ENCODE results near the gene DOCK8. TPM values are rescaled to one million over a fixed set of nuclear protein-coding genes. Genes with fewer than 3 reads are reported as not detected.
A peak's percentile ranks its signal among the peaks of the same experiment; 100 is the strongest.

Gene DOCK8
- total RNA-seq, 1 experiment from 2014 or later, result 1.4 TPM

GRCh38 chr9:297104-297972 lies 82.7 kb downstream of the DOCK8 start:
- Histone ChIP-seq H2BK15ac (ENCODE audit: low read depth, low read length) (no peak overlapping the region), H2BK5ac (ENCODE audit: insufficient read length, low read length) (no peak overlapping the region), H3K23ac (ENCODE audit: insufficient read length, low read depth, low read length) (no peak overlapping the region), H2BK20ac (ENCODE audit: low read depth, low read length, poor library complexity, severe bottlenecking) (no peak overlapping the region), H3K27me3 (ENCODE audit: insufficient read depth, low read length) (no peaks in the 10 kb centered on the region), H3K9me3 (ENCODE audit: control insufficient read depth, low read depth, low read length) (no peaks in the 10 kb centered on the region), H3K79me2 (ENCODE audit: insufficient read depth, low read length) (no peaks in the 10 kb centered on the region), H3K9ac (ENCODE audit: extremely low read depth, insufficient read length, low read length) (no peak overlapping the region), H3T11ph (ENCODE audit: low read length) (no peak overlapping the region), H3K27ac (ENCODE audit: insufficient read length, low read depth, low read length) (no peak overlapping the region), H3K4me2 (ENCODE audit: insufficient read depth, insufficient read length, low read length) (no peak overlapping the region), H3K14ac (ENCODE audit: insufficient read depth, low read length) (no peak overlapping the region), H3K18ac (ENCODE audit: insufficient read length, low read depth, low read length) (peak overlapping the region; percentile 53), H4K20me1 (ENCODE audit: control insufficient read depth, insufficient read depth, insufficient read length) (no peaks in the 10 kb centered on the region), H4K91ac (ENCODE audit: insufficient read length, low read depth, low read length) (no peak overlapping the region), H4K5ac (ENCODE audit: insufficient read length, low read depth, low read length) (no peak overlapping the region), H2AK5ac (ENCODE audit: insufficient read length, low read length) (no peak overlapping the region), H3K4me1 (ENCODE audit: insufficient read depth, low read length) (no peaks in the 10 kb centered on the region), H4K8ac (replicated peaks; ENCODE audit: insufficient read length, low read depth, low read length) (no peak overlapping the region), H3K56ac (ENCODE audit: insufficient read length, low read depth, low read length) (no peak overlapping the region), H2AFZ (ENCODE audit: low read length) (no peak overlapping the region), H3K23me2 (ENCODE audit: insufficient read length, low read depth, low read length, poor library complexity, severe bottlenecking) (no peaks in the 10 kb centered on the region), H3K79me1 (ENCODE audit: insufficient read depth, low read depth, low read length, poor library complexity, severe bottlenecking) (no peaks in the 10 kb centered on the region), H3K4ac (ENCODE audit: low read depth, low read length) (no peak overlapping the region), H2BK12ac (ENCODE audit: insufficient read length, low read depth, low read length) (no peak overlapping the region), H2BK120ac (ENCODE audit: low read depth, low read length, poor library complexity, severe bottlenecking) (no peak overlapping the region)
- H3K36me3 Mint-ChIP-seq (ENCODE audit: insufficient read depth in 1 of 3, low read depth in 3 of 3), result no peaks in the 10 kb centered on the region
- no peaks in the 10 kb centered on the region for H3K27me3 Mint-ChIP-seq (ENCODE audit: low read depth)
- no CpG with 5 or more reads among the region's 6 CpGs for WGBS (ENCODE audit: extremely low coverage, insufficient read length, low lambda C conversion rate)
- DNase-seq, result no peak
- no peak overlapping the region for H3K4me3 Mint-ChIP-seq
- H3K4me1 Mint-ChIP-seq, result peaks cover 0 to 3% of the 10 kb centered on the region in 2 experiments; a peak in 1 of 4 replicates
- no peak overlapping the region for H3K27ac Mint-ChIP-seq
- no peak for TF ChIP-seq CTCF (conservative IDR thresholded peaks at IDR 0.05)
- H3K9me3 Mint-ChIP-seq, result no peaks in the 10 kb centered on the region; a peak in 1 of 5 replicates
